Neural cell (in vitro differentiated cells): ENCODE data around the gene BRSK2. TPM values are rescaled to one million over a fixed set of nuclear protein-coding genes. Genes with fewer than 3 reads are reported as not detected.

Experiments used
- H2AFZ ChIP-seq: fragments of 200-600, 300-800 bp; sonication (generic), shearing (Covaris generic); 2 replicates; pipeline ENCODE4 v1.6.0; 2014; ENCODE audit warnings: low read depth, mild to moderate bottlenecking, antibody characterized with exemption, low read length, moderate library complexity
- H3F3A ChIP-seq: fragments of 200-600 bp; shearing (Covaris generic); 2 replicates; pipeline ENCODE4 v1.6.1; 2016; ENCODE audit warnings: mild to moderate bottlenecking, moderate library complexity, mixed read lengths, antibody characterized with exemption, low read length; ENCODE audit not compliant: insufficient read depth, poor library complexity, severe bottlenecking
- H3K27ac ChIP-seq: fragments of 200-600, 300-800 bp; sonication (generic), shearing (Covaris generic); 2 replicates; pipeline ENCODE4 v1.5.1; 2014; ENCODE audit warnings: mild to moderate bottlenecking, low read length, moderate library complexity
- H3K27me3 ChIP-seq: fragments of 300-800, 200-600 bp; sonication (generic), shearing (Covaris generic); 2 replicates; pipeline ENCODE4 v1.6.0; 2014; ENCODE audit warnings: mild to moderate bottlenecking, low read depth, low read length, moderate library complexity; ENCODE audit not compliant: insufficient read depth
- H3K36me3 ChIP-seq: fragments of 300-800, 200-600 bp; sonication (generic), shearing (Covaris generic); 2 replicates; pipeline ENCODE4 v1.5.1; 2014; ENCODE audit warnings: mild to moderate bottlenecking, antibody characterized with exemption, low read length, moderate library complexity; ENCODE audit not compliant: insufficient read depth
- H3K4me2 ChIP-seq: fragments of 300-800, 200-600 bp; sonication (generic), shearing (Covaris generic); 2 replicates; pipeline ENCODE4 v1.6.0; 2014; ENCODE audit warnings: mild to moderate bottlenecking, low read length
- H3K4me3 ChIP-seq: fragments of 300-800, 200-600 bp; sonication (generic), shearing (Covaris generic); 2 replicates; pipeline ENCODE4 v1.5.1; 2014; ENCODE audit warnings: mild to moderate bottlenecking, low read length, moderate library complexity
- H3K79me2 ChIP-seq: fragments of 200-600 bp; shearing (Covaris generic); replicated peaks from 2 replicates; pipeline ENCODE4 v1.6.0; 2014; ENCODE audit warnings: mild to moderate bottlenecking, low read length, moderate library complexity; ENCODE audit not compliant: insufficient read depth
- H3K9ac ChIP-seq: fragments of 300-800, 200-600 bp; sonication (generic), shearing (Covaris generic); 2 replicates; pipeline ENCODE4 v1.6.1; 2016; ENCODE audit warnings: mild to moderate bottlenecking, low read length, mixed read lengths
- H3K9me2 ChIP-seq: fragments of 200-600 bp; shearing (Covaris generic); 2 replicates; pipeline ENCODE4 v1.6.1; 2016; ENCODE audit warnings: mild to moderate bottlenecking, low read length, mixed read lengths; ENCODE audit not compliant: insufficient read depth
- H3K9me3 ChIP-seq: fragments of 200-600, 300-800 bp; sonication (generic), shearing (Covaris generic); 2 replicates; pipeline ENCODE4 v1.6.1; 2016; ENCODE audit warnings: mild to moderate bottlenecking, mixed run types, low read length, moderate library complexity, mixed read lengths
- H4K20me1 ChIP-seq: fragments of 200-600 bp; shearing (Covaris generic); 2 replicates; pipeline ENCODE4 v1.6.1; 2016; ENCODE audit warnings: mild to moderate bottlenecking, mixed run types; ENCODE audit not compliant: insufficient read depth
- CTCF ChIP-seq: fragments of 450-650 bp; IDR thresholded peaks from 2 replicates; pipeline ENCODE4 v1.5.1; 2014; ENCODE audit warnings: antibody characterized with exemption, mild to moderate bottlenecking, moderate library complexity; ENCODE audit not compliant: poor library complexity, severe bottlenecking
- EP300 ChIP-seq: fragments of 450-650 bp; conservative IDR thresholded peaks from 2 replicates; pipeline ENCODE4 v1.6.1; 2014; ENCODE audit warnings: antibody characterized with exemption, mild to moderate bottlenecking, moderate library complexity; ENCODE audit not compliant: poor library complexity, severe bottlenecking
- EZH2 ChIP-seq: fragments of 200-600, 300-800 bp; shearing (Covaris generic), sonication (generic); IDR thresholded peaks from 2 replicates; pipeline ENCODE4 v1.6.1; 2014; ENCODE audit warnings: antibody characterized with exemption, low read length, borderline replicate concordance, mild to moderate bottlenecking; ENCODE audit not compliant: insufficient read depth, poor library complexity, severe bottlenecking
- MXI1 ChIP-seq: fragments of 450-650 bp; conservative IDR thresholded peaks from 2 replicates; pipeline ENCODE4 v1.6.1; 2014; ENCODE audit warnings: antibody characterized with exemption, mild to moderate bottlenecking; ENCODE audit not compliant: poor library complexity, severe bottlenecking
- POLR2AphosphoS5 ChIP-seq: IDR thresholded peaks from 2 replicates; pipeline ENCODE4 v1.6.1; 2012
- RAD21 ChIP-seq: fragments of 450-650 bp; conservative IDR thresholded peaks from 2 replicates; pipeline ENCODE4 v1.6.1; 2014; ENCODE audit warnings: antibody characterized with exemption, mild to moderate bottlenecking, moderate library complexity
- REST ChIP-seq: IDR thresholded peaks from 2 replicates; pipeline ENCODE4 v1.6.1; 2012; ENCODE audit warnings: borderline replicate concordance
- SMC3 ChIP-seq: fragments of 450-650 bp; conservative IDR thresholded peaks from 2 replicates; pipeline ENCODE4 v1.6.1; 2014; ENCODE audit warnings: antibody characterized with exemption, mild to moderate bottlenecking, moderate library complexity; ENCODE audit not compliant: poor library complexity
- TAF1 ChIP-seq: IDR thresholded peaks from 2 replicates; pipeline ENCODE4 v1.6.1; 2012; ENCODE audit warnings: low read depth
- polyA plus RNA-seq: library from polyadenylated mRNA; depleted of rRNA; stranded (reverse); fragments of >200 nt; gene quantifications from 2 replicates; pipeline ENCODE4 v1.2.3, GENCODE V29; 2014

The BRSK2 gene
- polyA plus RNA-seq, 1 donor from 2014 or later, result 47.5 TPM

DNA sequence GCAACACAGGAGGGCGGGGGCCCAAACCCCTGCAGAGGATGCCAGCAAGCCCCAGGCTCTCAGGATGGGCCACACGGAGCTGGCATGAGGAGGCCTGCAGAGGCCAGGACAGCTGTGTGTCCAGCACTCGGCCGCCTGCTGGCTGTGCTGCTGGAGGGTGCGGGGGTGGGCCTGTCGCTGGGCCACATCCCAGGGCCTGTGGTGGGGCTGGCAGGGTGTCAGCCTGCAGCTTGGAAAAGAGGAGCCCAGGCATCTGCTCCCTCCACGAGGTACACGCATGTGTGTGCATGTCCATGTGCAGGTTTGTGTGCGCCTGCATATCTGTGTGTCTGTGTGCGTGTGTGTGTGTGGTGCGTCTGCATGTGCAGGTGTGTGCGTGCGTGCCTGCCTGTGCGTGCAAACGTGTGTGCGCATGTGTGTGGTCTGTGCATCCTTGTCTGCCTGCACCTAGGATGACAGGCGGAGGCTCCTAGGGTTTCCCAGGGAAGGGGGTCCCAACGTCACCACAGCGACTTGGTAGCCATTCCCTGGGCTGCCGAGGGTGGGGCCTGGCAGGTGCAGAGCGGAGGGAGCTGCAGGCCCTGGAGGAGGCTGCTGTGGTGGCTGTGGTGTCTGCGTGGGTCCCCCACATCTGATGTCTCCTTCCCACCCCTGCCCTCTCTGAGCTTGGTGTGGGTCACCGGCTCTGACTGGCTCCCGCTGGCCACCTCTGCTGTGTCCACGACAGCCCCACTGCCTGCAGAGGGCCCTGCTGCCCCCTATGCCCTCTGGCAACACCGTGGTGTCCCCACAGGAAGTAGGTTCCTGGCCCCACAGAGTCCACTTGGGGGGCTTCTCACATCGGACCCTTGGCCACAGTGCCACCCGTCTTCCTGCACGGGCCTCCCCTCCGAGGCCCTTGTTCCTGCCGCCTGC, 17.1 kb downstream of the BRSK2 start:
- TF ChIP-seq POLR2AphosphoS5 (no peak), TAF1 (no peak), SMC3 (no peak), CTCF (no peak), MXI1 (no peak), EZH2 (no peak), REST (no peak), EP300 (no peak), RAD21 (no peak)
- H3K36me3 ChIP-seq, result no peaks in the 10 kb centered on the region
- H3K4me2 ChIP-seq, result no peak overlapping the region
- H2AFZ ChIP-seq, result no peak overlapping the region
- H3K9ac ChIP-seq, result no peak overlapping the region
- peaks cover 36% of the 10 kb centered on the region for H4K20me1 ChIP-seq
- no peaks in the 10 kb centered on the region for H3K9me2 ChIP-seq
- peaks cover 28% of the 10 kb centered on the region for H3K79me2 ChIP-seq
- H3K27ac ChIP-seq, result no peak overlapping the region
- no peaks in the 10 kb centered on the region for H3K27me3 ChIP-seq
- H3K4me3 ChIP-seq, result no peak overlapping the region
- no peaks in the 10 kb centered on the region for H3K9me3 ChIP-seq
- H3F3A ChIP-seq, result no peaks in the 10 kb centered on the region

- Histone ChIP-seq H3K79me2 (peaks cover 23% of the 10 kb centered on the region), H3K9me3 (no peaks in the 10 kb centered on the region), H3K4me3 (no peak overlapping the region), H3K4me2 (no peak overlapping the region), H3K27ac (no peak overlapping the region), H3K9ac (no peak overlapping the region), H3K36me3 (no peaks in the 10 kb centered on the region), H2AFZ (no peak overlapping the region), H3F3A (no peaks in the 10 kb centered on the region), H4K20me1 (peaks cover 31% of the 10 kb centered on the region), H3K27me3 (no peaks in the 10 kb centered on the region), H3K9me2 (no peaks in the 10 kb centered on the region)
- TF ChIP-seq REST (no peak), MXI1 (no peak), EP300 (no peak), EZH2 (no peak), POLR2AphosphoS5 (no peak), TAF1 (no peak), SMC3 (no peak), RAD21 (no peak), CTCF (no peak)
Observed at GRCh38 chr11:1407668-1408067, 17.9 kb downstream of the BRSK2 start.
